ENCODE measurements around the gene ZMAT2. TPM values are rescaled to one million over a fixed set of nuclear protein-coding genes. Genes with fewer than 3 reads are reported as not detected.
A peak's percentile ranks its signal among the peaks of the same experiment; 100 is the strongest.

ZMAT2 gene
- total RNA-seq, 1 experiment from 2014 or later = 60.1 TPM

- no peaks in the 10 kb centered on the region for H3K9me2 ChIP-seq (ENCODE audit: insufficient read depth)
- intact Hi-C loops (cut with micrococcal nuclease; ENCODE audit: unreplicated experiment) = no loop called here
- no peaks in the 10 kb centered on the region for H3K4me1 ChIP-seq (replicated peaks; ENCODE audit: insufficient read depth)
- H4K20me1 ChIP-seq (ENCODE audit: insufficient read depth) = no peaks in the 10 kb centered on the region
- no peaks in the 10 kb centered on the region for H3K79me2 ChIP-seq (ENCODE audit: low read depth)
- no peak for DNase-seq
- no TSS peak for BruUV-seq (replicated peaks)
- peaks cover 9% of the 10 kb centered on the region; the same call in 1 of the 2 replicates for H3K36me3 ChIP-seq (ENCODE audit: low read depth)
- H3K4me2 ChIP-seq = no peak overlapping the region
- ChIA-PET CTCF (no interaction called here), POLR2A (ENCODE audit: unreplicated experiment) (interaction anchor here (0.6 kb wide), 1 partner anchor 22 kb away, joined by 6 read pairs; no protein-coding TSS in a partner anchor)
- no peaks in the 10 kb centered on the region for H3F3A ChIP-seq (ENCODE audit: insufficient read depth, low read depth)
- H3K4me3 ChIP-seq = no peak overlapping the region
- TF ChIP-seq EZH2 (IDR thresholded peaks at IDR 0.05; ENCODE audit: low read depth) (no peak), CTCF (conservative IDR thresholded peaks at IDR 0.05) (no peak)
- no peak overlapping the region for H3K27ac ChIP-seq
- H3K27me3 ChIP-seq (ENCODE audit: insufficient read depth, low read depth) = no peaks in the 10 kb centered on the region
- no peaks in the 10 kb centered on the region for H3K9me3 ChIP-seq (ENCODE audit: insufficient read depth, low read depth)
- no peak overlapping the region for H2AFZ ChIP-seq
These were observed 21.3 kb upstream of the ZMAT2 start for GRCh38 chr5:140678993-140679392.

GRCh38 chr5:140690376-140690932 lies 9.8 kb upstream of the ZMAT2 start:
- POLR2A ChIA-PET (ENCODE audit: unreplicated experiment) = interaction anchor here (0.6 to 1.5 kb wide), 3 partner anchors 10 to 1017 kb away, joined by 4 to 11 read pairs (median 9); partner anchors contain the start of gene ZMAT2
- peaks cover 25% of the 10 kb centered on the region for H3K4me1 ChIP-seq (replicated peaks; ENCODE audit: insufficient read depth)
- H3K4me3 ChIP-seq = peak overlapping the region; percentile 96
- H3F3A ChIP-seq (ENCODE audit: insufficient read depth, low read depth) = peaks cover 21% of the 10 kb centered on the region
- no peak for DNase-seq
- intact Hi-C loops (cut with micrococcal nuclease; ENCODE audit: unreplicated experiment) = no loop called here
- H3K4me2 ChIP-seq = peak overlapping the region; percentile 92
- H3K36me3 ChIP-seq (ENCODE audit: low read depth) = peaks cover 17% of the 10 kb centered on the region; the same call in 1 of the 2 replicates
- TSS peak; percentile 45 for BruUV-seq (replicated peaks)
- no peaks in the 10 kb centered on the region for H3K9me3 ChIP-seq (ENCODE audit: insufficient read depth, low read depth)
- H3K79me2 ChIP-seq (ENCODE audit: low read depth) = peaks cover 54% of the 10 kb centered on the region
- CTCF ChIA-PET = interaction anchor here (0.6 kb wide), 2 partner anchors 29 to 911 kb away, joined by 3 read pairs; no protein-coding TSS in a partner anchor
- TF ChIP-seq CTCF (conservative IDR thresholded peaks at IDR 0.05) (no peak), EZH2 (IDR thresholded peaks at IDR 0.05; ENCODE audit: low read depth) (no peak)
- no peaks in the 10 kb centered on the region for H3K9me2 ChIP-seq (ENCODE audit: insufficient read depth)
- peak overlapping the region; percentile 68 for H3K27ac ChIP-seq
- H4K20me1 ChIP-seq (ENCODE audit: insufficient read depth) = 0 out of 2 replicates have a peak, but pooled peaks cover 4% of the 10 kb centered on the region
- peak overlapping the region; percentile 98 for H2AFZ ChIP-seq
- no peaks in the 10 kb centered on the region for H3K27me3 ChIP-seq (ENCODE audit: insufficient read depth, low read depth)

- H3F3A ChIP-seq (ENCODE audit: insufficient read depth, low read depth) = peaks cover 21% of the 10 kb centered on the region
These were observed 9.0 kb upstream of the ZMAT2 start, which contains the start of the genes HARS1 and HARS2 for GRCh38 chr5:140690941-140691924. TSS of gene HARS1 (minus strand) at chr5:140691370. CDS start at chr5:140691304, 66 bp downstream. TSS of gene HARS2 (plus strand) at chr5:140691455. CDS start at chr5:140691649, 194 bp downstream.

More at GRCh38 chr5:140690941-140691924, 9.0 kb upstream of the ZMAT2 start, which contains the start of the genes HARS1 and HARS2:
- Histone ChIP-seq H3K27me3 (ENCODE audit: insufficient read depth, low read depth) (no peaks in the 10 kb centered on the region), H3K4me3 (peak within 1 kb of the TSS; percentile 96), H3K9me3 (ENCODE audit: insufficient read depth, low read depth) (no peaks in the 10 kb centered on the region), H3K4me1 (replicated peaks; ENCODE audit: insufficient read depth) (peaks cover 25% of the 10 kb centered on the region), H3K36me3 (ENCODE audit: low read depth) (peaks cover 19% of the 10 kb centered on the region; the same call in 1 of the 2 replicates), H4K20me1 (ENCODE audit: insufficient read depth) (0 out of 2 replicates have a peak, but pooled peaks cover 4% of the 10 kb centered on the region), H3K79me2 (ENCODE audit: low read depth) (peaks cover 54% of the 10 kb centered on the region), H3K4me2 (peak within 1 kb of the TSS; percentile 92), H3K9me2 (ENCODE audit: insufficient read depth) (no peaks in the 10 kb centered on the region), H2AFZ (peak within 1 kb of the TSS; percentile 98), H3K27ac (peak within 1 kb of the TSS; percentile 68)
- BruUV-seq (replicated peaks) = TSS peak; percentile 74
- no peak for TF ChIP-seq CTCF (conservative IDR thresholded peaks at IDR 0.05)
- no peak for TF ChIP-seq EZH2 (IDR thresholded peaks at IDR 0.05; ENCODE audit: low read depth)
- DNase-seq = peak; percentile 93 to 96
- intact Hi-C loops (cut with micrococcal nuclease; ENCODE audit: unreplicated experiment) = loop anchor here (1.0 kb wide), 1 partner anchor 19 kb away; no protein-coding TSS in a partner anchor
- CTCF ChIA-PET = interaction anchor here (0.6 kb wide), 2 partner anchors 29 to 910 kb away, joined by 3 read pairs; no protein-coding TSS in a partner anchor
- POLR2A ChIA-PET (ENCODE audit: unreplicated experiment) = interaction anchor here (0.6 to 1.5 kb wide), 5 partner anchors 9 to 1018 kb away, joined by 3 to 11 read pairs (median 4); partner anchors contain the start of gene ZMAT2

All from PC-9 (cell line).